ENCODE results near the gene DIO3. TPM values are rescaled to one million over a fixed set of nuclear protein-coding genes. Genes with fewer than 3 reads are reported as not detected.

DIO3 gene
- total RNA-seq (not detected in 2 replicates), polyA plus RNA-seq (0.09 TPM in 1 of 2 replicates, not detected in the other), polyA minus RNA-seq (0.21 TPM in 1 of 2 replicates, not detected in the other)
- 0.09 TPM for total RNA-seq (2013)

DNA sequence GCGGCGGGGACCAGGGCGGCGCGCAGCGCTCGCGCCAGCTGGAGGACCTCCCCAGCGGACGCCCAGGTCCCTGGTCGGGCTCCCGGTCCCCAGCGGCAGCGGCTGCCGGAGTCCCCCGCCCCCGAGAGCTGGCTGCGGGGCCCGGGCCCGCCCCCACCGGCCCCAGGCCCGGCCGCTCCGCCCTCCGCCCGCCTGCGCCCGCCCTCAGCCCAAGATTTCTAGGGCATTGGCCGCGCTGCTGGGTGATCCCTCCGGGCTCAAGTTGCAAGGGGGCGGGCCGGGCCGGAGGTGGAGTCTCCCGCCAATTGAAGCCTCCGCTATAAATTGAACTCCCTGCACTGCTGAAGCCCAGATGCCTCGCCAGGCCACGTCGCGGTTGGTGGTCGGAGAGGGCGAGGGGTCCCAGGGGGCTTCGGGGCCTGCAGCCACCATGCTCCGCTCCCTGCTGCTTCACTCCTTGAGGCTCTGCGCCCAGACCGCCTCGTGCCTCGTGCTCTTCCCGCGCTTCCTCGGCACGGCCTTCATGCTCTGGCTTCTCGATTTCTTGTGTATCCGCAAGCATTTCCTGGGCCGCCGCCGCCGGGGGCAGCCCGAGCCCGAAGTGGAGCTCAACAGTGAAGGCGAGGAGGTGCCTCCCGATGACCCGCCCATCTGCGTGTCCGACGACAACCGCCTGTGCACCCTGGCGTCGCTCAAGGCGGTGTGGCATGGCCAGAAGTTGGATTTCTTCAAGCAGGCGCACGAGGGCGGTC is at the start of gene DIO3:
Gene DIO3 (plus strand): TSS at position 351 of the 752 bp plus-strand sequence.
- 30% methylated on average over 73 of the region's 73 CpGs for WGBS (ENCODE audit: insufficient coverage)
- no peak for TF ChIP-seq EZH2 (IDR thresholded peaks at IDR 0.05; ENCODE audit: borderline replicate concordance, insufficient read depth, low read depth, low read length, poor library complexity, severe bottlenecking)
- TF ChIP-seq, protein P1, sequence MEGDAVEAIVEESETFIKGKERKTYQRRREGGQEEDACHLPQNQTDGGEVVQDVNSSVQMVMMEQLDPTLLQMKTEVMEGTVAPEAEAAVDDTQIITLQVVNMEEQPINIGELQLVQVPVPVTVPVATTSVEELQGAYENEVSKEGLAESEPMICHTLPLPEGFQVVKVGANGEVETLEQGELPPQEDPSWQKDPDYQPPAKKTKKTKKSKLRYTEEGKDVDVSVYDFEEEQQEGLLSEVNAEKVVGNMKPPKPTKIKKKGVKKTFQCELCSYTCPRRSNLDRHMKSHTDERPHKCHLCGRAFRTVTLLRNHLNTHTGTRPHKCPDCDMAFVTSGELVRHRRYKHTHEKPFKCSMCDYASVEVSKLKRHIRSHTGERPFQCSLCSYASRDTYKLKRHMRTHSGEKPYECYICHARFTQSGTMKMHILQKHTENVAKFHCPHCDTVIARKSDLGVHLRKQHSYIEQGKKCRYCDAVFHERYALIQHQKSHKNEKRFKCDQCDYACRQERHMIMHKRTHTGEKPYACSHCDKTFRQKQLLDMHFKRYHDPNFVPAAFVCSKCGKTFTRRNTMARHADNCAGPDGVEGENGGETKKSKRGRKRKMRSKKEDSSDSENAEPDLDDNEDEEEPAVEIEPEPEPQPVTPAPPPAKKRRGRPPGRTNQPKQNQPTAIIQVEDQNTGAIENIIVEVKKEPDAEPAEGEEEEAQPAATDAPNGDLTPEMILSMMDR (IDR thresholded peaks at IDR 0.05): no peak
- Histone ChIP-seq H3K36me3 (replicated peaks in 1 of 2; ENCODE audit: control extremely low read depth in 1 of 2, control insufficient read depth in 1 of 2, extremely low read depth in 1 of 2, insufficient read depth in 2 of 2, low read length in 1 of 2) (no peaks in the 10 kb centered on the region), H2AFZ (ENCODE audit: insufficient read depth, low read depth, low read length, poor library complexity, severe bottlenecking) (no peak within 1 kb of the TSS), H3K79me2 (ENCODE audit: control insufficient read depth, insufficient read depth, low read length) (no peaks in the 10 kb centered on the region), H3K4me3 (ENCODE audit: control extremely low read depth in 1 of 5, extremely low read depth in 1 of 5, insufficient read depth in 1 of 5, low read depth in 2 of 5, low read length in 4 of 5) (no peak within 1 kb of the TSS), H3K4me2 (replicated peaks; ENCODE audit: low read depth, low read length, poor library complexity, severe bottlenecking) (no peak within 1 kb of the TSS), H3K27me3 (replicated peaks in 1 of 4; ENCODE audit: control extremely low read depth in 1 of 4, control insufficient read depth in 3 of 4, insufficient read depth in 4 of 4, low read length in 3 of 4) (peaks cover 0 to 79% (median 31%) of the 10 kb centered on the region in 4 experiments), H3K9ac (ENCODE audit: low read length) (no peak within 1 kb of the TSS), H3K9me3 (ENCODE audit: control extremely low read depth in 1 of 3, control insufficient read depth in 2 of 3, insufficient read depth in 1 of 3, low read length in 2 of 3) (peaks cover 0 to 37% (median 7%) of the 10 kb centered on the region in 3 donors), H3K27ac (ENCODE audit: low read length in 2 of 2) (no peak within 1 kb of the TSS), H3K4me1 (ENCODE audit: control insufficient read depth in 2 of 2, insufficient read depth in 2 of 2, low read length in 2 of 2) (peaks cover 0 to 28% of the 10 kb centered on the region in 2 donors), H4K20me1 (ENCODE audit: control insufficient read depth, insufficient read depth, low read length, poor library complexity, severe bottlenecking) (no peaks in the 10 kb centered on the region)
- peak within 1 kb of the TSS; percentile 32 for H3K27ac Mint-ChIP-seq
- DNase-seq (no peak), ATAC-seq (ENCODE audit: low read depth) (no peak)
- intact Hi-C loops (cut with micrococcal nuclease): no loop called here
- H3K4me1 Mint-ChIP-seq: peaks cover 10% of the 10 kb centered on the region
- peaks cover 45% of the 10 kb centered on the region for H3K27me3 Mint-ChIP-seq
- POLR2A ChIA-PET: no interaction called here
- CTCF ChIA-PET: no interaction called here
- H3K9me3 Mint-ChIP-seq (ENCODE audit: insufficient read depth): no peaks in the 10 kb centered on the region
- H3K4me3 Mint-ChIP-seq: no peak within 1 kb of the TSS
